ENCODE results near the gene TENM4.

The TENM4 gene

DNA sequence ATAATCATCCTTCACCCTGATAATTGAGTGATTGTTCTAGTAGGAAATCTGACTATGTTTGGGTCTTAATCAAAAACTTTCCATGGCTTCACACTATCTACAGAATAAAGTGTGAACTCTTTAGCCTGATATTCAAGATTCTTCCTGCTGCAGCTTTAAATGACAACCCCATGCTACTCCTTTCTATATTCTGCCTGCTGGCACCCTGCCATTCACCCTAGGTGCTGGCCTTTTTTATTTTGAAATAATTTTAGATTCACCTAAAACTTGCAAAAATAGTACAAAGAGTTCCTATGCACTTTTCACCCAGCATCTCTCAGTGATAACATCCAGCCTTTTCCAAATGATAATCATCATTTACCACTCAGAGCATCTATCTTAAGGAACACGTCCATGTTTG is 502.8 kb downstream of the TENM4 start:
- DNase-seq (ENCODE audit: low read depth in 3 of 3), result no peak

GRCh38 chr11:78935398-78936068 is 505.3 kb downstream of the TENM4 start:
- no peak for DNase-seq (ENCODE audit: low read depth in 3 of 3)

- no peak for DNase-seq (ENCODE audit: low read depth in 3 of 3)
Observed at GRCh38 chr11:78933350-78933749, 507.5 kb downstream of the TENM4 start.

GRCh38 chr11:78932757-78933156 is 508.1 kb downstream of the TENM4 start:
- DNase-seq (ENCODE audit: low read depth in 3 of 3), result no peak

DNA sequence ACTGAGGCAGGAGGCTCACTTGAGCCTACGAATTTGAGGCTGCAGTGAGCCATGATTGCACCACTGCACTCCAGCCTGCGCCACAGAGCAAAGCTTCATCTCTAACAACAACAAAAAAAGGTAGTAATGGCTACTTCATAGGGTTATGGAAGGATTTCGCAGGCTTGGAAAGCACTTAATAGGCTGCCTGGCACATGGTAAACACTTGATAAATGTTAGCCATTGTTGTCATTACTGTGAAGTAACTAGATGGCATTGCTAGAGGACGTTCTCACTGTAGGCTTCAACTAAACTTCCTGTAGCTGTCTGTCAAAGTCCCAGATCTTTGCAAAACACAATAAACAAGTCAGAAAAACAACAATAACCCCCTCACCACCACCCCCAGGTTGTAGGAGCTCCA is 508.9 kb downstream of the TENM4 start:
- DNase-seq (ENCODE audit: low read depth in 3 of 3), result no peak

DNA sequence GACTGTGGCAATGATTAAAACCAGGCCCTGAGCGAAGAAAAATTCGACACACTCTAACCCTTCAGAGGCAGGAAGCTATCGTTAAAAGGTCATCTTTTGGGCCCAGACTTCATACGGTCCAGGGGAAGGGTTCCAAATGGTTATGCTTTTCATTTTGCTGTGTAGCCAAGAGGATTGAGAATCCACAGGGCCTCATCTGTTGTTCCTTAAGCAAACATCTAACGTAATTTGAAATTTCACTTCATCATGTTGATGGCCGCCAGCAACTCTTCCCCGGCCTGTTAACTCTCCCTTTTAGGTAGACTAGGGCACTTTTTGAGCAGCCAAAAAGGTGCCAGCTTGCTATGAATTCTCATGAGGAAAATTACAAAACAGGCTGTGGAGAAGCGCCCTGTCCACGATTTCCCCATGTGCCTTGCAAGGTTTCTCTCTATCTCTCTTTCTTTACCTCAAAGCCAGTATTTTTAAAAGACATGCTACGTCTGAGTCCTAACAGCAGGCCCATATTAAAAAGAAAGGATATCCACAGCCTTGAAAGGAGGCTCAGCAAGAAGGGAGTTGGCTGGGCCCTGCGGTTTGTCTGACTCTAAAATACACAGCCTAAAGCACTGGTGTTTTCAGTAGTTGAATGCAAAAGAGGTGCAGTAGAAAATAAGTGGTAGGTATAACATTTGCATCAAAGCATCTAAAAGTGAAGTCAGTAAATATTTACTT is 509.9 kb downstream of the TENM4 start:
- no peak for DNase-seq (ENCODE audit: low read depth in 3 of 3)

DNA sequence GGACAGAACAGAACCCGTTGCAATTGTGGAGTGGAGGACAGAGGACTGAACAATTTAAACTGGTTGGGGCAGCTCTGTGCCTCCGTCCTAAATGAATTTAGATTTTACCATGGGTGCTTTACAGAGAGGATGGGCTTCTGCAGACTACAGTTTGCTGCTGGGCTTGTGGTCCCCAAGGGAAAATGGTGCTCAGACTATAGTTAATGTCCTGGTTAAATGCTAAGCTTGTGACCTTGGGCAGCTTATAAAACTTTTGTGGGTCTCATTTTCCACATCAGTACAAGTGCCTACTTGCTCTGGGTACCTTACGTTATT is 511.0 kb downstream of the TENM4 start:
- no peak for DNase-seq (ENCODE audit: low read depth in 3 of 3)

DNA sequence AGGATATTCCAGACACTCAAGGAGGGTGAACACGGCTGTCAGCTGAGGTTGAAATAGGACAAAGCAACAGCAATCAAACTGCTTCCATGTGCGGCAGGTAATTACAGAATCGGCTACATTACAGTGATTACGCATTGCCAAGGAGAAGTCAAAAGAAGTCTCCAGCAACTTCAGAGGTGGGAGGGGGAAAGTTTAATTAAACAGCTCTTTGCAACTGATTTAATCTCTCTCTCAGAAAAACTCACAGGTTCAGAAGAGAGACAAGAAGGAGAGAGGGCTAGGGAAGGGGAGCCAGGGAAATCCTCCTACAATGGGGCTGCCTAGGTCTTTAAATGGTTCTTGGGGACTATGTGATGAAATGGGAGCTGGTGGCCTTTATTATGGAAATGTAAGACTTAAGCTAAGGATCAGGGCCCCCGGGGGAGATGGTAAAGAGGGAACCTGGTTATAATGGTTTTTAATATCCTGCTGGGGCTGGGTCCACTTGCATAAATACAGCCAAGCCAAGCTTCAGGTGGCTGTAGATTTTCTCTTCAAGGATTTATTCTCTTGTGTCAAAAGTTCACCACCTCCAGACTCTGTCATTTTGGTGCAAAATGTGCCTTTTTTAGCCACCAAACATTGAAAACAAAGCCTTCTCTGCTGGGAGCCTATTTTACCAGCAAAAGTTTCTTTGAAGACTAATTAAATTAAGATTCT is 511.5 kb downstream of the TENM4 start:
- DNase-seq (ENCODE audit: low read depth in 3 of 3), result no peak

DNA sequence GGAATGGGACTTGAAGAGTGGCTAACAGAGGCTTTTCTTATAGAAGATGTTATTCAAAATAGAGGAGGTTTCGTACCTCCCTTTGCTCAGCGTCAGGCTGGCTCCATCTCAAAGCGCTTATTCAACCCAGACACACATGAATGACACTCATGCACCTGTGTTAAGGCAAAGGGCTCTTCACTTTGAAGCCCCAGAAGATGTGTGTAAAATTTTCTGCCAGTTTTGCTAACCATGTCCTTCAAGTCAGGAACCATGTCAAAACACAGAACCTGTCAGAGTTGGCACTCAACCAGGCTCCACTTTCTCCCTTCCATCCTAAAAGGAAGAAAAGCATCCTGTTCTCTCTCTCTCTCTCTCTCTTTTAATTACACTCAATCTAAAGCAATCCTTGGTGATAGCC is 513.3 kb downstream of the TENM4 start:
- DNase-seq (ENCODE audit: low read depth in 3 of 3), result no peak

DNA sequence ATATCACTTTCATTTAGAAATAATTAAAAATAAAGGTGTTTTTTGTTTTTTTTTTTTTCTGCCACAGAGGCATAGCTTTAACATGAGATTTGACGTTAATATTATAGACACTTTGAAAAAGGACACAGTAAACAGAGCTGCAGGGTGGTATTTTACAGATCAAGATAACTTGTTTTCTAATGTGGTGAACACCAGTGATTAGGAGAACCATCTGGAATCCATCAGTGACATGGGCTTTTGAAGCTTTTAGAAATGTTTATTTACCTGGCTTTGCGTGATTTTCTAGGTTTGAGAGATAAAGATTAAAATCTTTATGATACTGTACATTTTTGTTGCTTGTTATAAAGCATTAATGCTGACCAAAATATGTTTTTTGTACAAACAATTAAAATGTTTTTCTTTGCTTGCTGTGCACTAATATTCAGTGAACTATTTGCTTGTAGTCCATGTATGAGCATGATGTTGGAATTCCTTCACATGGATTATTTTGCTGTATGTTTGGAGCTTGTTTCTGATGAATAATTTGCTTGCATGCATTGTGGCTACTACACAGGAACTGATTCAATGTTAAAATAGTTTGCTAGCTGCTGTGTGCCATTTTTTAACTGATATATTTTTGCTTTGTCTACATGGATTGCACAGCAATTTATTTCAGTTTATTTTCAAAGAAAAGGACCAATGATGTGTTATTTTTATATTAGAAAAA is 514.0 kb downstream of the TENM4 start:
- DNase-seq (ENCODE audit: low read depth in 3 of 3), result no peak

DNA sequence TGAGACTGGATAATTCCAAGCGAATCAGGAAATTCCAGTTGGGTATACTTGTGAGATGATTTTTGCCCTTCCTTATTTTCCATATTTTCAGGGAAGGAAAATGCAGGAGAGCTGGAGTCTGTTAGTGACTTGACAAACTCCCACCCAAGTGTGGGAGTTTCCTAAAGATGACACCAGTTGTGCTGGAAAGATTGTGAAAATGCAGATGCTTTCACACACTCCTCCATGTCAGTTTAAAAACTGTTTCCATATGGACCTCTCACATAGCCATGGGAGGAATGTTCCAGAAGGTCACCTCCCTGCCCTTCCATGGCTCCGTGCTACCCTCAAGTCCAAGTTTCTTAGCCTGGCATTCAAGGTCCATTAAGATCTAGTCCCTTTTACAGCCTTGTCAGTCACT is 515.4 kb downstream of the TENM4 start:
- DNase-seq (ENCODE audit: low read depth in 3 of 3), result no peak

DNA sequence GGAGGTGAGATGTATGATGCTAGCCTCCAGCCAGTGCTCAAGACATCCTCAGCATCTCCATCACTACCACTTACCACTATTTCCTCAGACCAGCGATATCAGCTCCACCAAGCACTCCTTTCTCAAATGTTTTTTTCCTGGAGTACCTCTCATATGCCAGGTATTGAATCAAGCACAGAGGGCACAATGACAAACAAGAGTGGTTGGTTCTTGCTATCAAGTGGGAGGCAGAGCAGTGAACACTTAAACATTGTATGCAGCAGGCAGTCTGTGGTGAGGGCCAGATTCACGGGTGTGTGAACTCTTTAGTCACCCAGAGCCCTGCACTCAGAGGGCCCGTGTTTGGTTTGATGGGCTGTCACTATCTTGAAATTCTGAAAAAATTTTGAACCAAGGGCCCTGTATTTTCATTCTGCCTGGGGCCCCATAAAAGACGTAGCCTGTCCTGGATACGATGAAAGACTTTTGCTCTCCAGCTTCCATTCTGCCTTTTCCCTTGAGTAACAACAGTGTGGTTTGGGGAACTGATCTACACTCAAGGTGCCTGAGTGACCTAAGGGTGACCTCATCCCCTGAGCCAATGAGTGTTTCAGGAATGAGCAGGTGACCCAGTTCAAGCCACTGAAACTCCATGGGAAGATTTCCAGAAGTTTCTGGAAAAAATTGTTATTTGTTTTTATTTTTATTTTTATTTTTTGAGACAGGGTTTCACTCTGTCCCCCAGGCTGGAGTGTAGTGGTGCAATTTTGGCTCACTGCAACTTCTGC is 517.8 kb downstream of the TENM4 start:
- DNase-seq (ENCODE audit: low read depth in 3 of 3), result no peak

- DNase-seq (ENCODE audit: low read depth in 3 of 3), result no peak
Observed at GRCh38 chr11:78921509-78921908, 519.3 kb downstream of the TENM4 start.

GRCh38 chr11:78920329-78920728 is 520.5 kb downstream of the TENM4 start:
- no peak for DNase-seq (ENCODE audit: low read depth in 3 of 3)

GRCh38 chr11:78916759-78917158 is 524.1 kb downstream of the TENM4 start:
- no peak for DNase-seq (ENCODE audit: low read depth in 3 of 3)

DNA sequence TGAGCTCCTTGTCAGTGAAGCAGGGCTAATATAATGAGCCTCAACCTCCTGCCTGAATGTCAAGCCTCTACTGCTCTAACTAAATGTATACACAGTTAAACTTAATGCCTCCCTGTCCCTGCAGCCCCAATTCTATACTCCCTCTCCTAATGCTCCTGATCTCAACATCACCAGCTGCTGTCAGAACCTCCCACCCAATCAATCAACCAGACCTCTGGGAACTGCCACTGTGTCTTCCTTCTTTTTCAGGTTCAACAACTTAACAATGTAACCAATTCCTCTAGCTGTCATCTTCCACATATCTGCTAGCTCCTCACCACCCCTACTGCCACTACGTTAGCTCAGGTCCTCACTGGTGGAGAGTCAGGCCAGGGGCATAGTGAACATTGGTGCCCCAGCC is 526.3 kb downstream of the TENM4 start:
- no peak for DNase-seq (ENCODE audit: low read depth in 3 of 3)

- DNase-seq (ENCODE audit: low read depth in 3 of 3), result no peak
Observed at GRCh38 chr11:78912778-78913177, 528.1 kb downstream of the TENM4 start.

DNA sequence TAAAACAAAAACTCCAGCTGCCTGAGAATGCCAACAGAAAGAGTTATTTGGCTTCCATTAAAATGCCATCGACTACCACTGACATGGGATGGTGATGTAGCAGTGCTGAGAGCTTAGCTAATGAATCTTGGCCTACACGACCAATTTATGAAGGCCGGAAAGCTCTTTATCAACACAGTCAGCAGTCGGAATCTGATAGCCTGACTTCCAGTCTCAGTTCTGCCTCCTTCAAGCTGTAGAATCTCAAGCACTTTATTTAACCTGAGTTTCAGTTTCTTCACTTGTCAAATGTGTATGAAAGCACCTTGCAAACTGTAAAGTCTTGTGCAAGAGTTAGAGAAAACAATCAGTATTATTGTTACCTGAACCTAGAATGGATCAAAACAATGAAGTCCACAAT is 530.5 kb downstream of the TENM4 start:
- no peak for DNase-seq (ENCODE audit: low read depth in 3 of 3)

DNA sequence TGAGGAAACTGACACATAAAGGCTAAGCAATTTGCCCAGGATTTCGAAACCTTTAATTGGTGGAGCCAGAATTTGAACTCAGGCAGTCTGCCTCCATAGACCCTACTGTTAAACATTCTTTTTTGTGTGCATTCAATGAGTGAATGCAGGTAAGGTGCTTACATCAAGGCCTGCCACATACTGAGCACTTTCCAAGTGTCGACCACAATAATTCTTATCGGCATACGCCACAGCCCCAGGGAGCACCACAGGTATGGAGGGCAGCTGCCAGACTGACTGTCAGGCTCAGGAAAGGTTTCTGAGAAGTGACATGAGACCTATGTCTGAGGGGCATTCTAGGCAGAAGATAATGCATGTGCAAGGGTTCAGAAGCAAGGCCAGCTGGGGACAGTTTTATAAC is 531.4 kb downstream of the TENM4 start:
- no peak for DNase-seq (ENCODE audit: low read depth in 3 of 3)

- no peak for DNase-seq (ENCODE audit: low read depth in 3 of 3)
Observed at GRCh38 chr11:78907636-78908035, 533.2 kb downstream of the TENM4 start.

DNA sequence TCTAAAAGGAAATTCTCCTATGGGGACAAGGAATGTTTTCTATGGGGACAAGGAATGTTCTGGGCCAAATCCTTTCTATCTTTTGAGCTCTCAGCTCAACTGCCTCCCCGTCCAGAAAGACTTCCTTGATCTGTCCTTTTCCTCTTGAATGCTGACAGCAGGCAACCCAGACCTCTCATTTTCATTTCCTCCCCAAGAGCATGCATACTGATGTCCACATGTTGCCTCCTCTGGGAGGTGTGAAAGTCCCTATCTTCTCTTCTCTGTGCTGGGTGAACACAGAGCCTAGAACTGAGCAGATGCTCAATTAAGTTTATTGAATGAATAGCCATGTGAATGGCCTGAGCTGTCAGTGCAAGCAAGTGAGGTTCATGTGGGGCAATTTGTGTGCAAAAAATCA is 534.3 kb downstream of the TENM4 start:
- DNase-seq (ENCODE audit: low read depth in 3 of 3), result no peak

DNA sequence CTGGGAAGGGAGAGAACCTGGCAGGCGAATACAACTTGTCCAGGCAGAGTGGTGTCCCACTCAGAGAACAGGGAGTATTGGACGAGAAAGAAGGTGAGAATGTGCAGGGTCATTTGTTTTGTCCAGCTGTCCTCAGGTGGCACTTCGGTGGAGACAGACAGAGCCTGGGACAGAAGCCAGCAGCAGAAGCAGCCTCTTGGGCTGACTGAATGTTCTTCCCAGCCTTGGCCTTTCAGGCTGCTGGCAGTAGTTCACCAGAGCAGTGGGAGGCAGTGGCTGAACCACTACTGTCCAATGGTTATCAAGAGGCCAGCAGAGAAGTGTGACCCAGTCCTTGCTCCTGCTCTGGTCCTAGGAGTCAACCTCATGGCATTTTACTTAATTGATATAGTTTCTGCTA is 535.1 kb downstream of the TENM4 start:
- no peak for DNase-seq (ENCODE audit: low read depth in 3 of 3)

Measured in stimulated activated CD4-positive, alpha-beta T cell treated with anti-CD3 and anti-CD28 coated beads, TNF-alpha, amount 100 ng/mL, for 24 hours (primary cell).